Type B pancreatic cell (in vitro differentiated cells): ENCODE data around the gene BFSP1. TPM values are rescaled to one million over a fixed set of nuclear protein-coding genes. Genes with fewer than 3 reads are reported as not detected.

Experiments used
- DNase-seq: peaks from one replicate; pipeline ENCODE4 v3.0.0; 2021; ENCODE audit warnings: mixed read lengths; ENCODE audit not compliant: unreplicated experiment; ENCODE audit errors: extremely low spot score
- H3K27ac Mint-ChIP-seq: 2 replicates; pipeline ENCODE4 v1.8.0; 2021; ENCODE audit warnings: mild to moderate bottlenecking, mixed read lengths
- H3K27me3 Mint-ChIP-seq: 2 replicates; pipeline ENCODE4 v1.8.0; 2021; ENCODE audit warnings: mixed read lengths
- H3K36me3 Mint-ChIP-seq: 2 replicates; pipeline ENCODE4 v1.8.0; 2021; ENCODE audit warnings: mixed read lengths
- H3K4me1 Mint-ChIP-seq: one replicate; pipeline ENCODE4 v1.8.0; 2021; ENCODE audit warnings: mixed read lengths; ENCODE audit not compliant: unreplicated experiment
- H3K4me3 Mint-ChIP-seq: 2 replicates; pipeline ENCODE4 v1.8.0; 2021; ENCODE audit warnings: mild to moderate bottlenecking, mixed read lengths
- H3K9me3 Mint-ChIP-seq: 2 replicates; pipeline ENCODE4 v1.8.0; 2021; ENCODE audit warnings: mixed read lengths
- total RNA-seq: library from RNA; stranded (reverse); gene quantifications from 2 replicates; pipeline ENCODE4 v1.2.1, GENCODE V29; 2021; ENCODE audit warnings: low replicate concordance
- TF ChIP-seq, protein P1 (sequence below): fragments of 200-600 bp; sonication (generic); conservative IDR thresholded peaks from 2 replicates; pipeline ENCODE4 v1.5.0; 2021; ENCODE audit warnings: antibody characterized with exemption, mild to moderate bottlenecking

BFSP1 gene
- total RNA-seq, 1 donor from 2014 or later: 1.9 TPM

DNA sequence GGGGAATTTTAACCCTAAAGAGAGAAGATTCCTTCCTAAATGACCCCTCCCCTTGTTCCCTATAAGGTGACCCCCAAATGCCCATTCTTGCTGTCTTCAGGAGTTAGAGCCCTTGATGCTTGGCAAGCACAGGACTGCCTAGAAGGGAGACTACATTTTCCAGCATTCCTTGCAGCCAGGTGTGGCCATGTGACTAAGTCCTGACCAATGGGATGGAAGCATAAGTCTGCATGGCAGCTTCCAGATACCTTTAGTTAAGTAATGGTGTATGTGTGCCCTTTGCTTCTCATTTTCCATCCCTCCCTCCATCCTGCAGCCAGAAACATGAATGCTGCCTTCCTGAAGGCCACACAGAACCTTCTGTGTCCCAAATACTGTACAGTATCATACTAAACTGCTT, 5.5 kb downstream of the BFSP1 start:
- peaks cover 5% of the 10 kb centered on the region for H3K27me3 Mint-ChIP-seq
- H3K4me1 Mint-ChIP-seq: no peaks in the 10 kb centered on the region
- TF ChIP-seq, protein P1, sequence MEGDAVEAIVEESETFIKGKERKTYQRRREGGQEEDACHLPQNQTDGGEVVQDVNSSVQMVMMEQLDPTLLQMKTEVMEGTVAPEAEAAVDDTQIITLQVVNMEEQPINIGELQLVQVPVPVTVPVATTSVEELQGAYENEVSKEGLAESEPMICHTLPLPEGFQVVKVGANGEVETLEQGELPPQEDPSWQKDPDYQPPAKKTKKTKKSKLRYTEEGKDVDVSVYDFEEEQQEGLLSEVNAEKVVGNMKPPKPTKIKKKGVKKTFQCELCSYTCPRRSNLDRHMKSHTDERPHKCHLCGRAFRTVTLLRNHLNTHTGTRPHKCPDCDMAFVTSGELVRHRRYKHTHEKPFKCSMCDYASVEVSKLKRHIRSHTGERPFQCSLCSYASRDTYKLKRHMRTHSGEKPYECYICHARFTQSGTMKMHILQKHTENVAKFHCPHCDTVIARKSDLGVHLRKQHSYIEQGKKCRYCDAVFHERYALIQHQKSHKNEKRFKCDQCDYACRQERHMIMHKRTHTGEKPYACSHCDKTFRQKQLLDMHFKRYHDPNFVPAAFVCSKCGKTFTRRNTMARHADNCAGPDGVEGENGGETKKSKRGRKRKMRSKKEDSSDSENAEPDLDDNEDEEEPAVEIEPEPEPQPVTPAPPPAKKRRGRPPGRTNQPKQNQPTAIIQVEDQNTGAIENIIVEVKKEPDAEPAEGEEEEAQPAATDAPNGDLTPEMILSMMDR: no peak
- no peaks in the 10 kb centered on the region for H3K36me3 Mint-ChIP-seq
- H3K27ac Mint-ChIP-seq: peak overlapping the region; percentile 71
- H3K4me3 Mint-ChIP-seq: peak overlapping the region; percentile 49
- no peaks in the 10 kb centered on the region for H3K9me3 Mint-ChIP-seq
- no peak for DNase-seq

DNA sequence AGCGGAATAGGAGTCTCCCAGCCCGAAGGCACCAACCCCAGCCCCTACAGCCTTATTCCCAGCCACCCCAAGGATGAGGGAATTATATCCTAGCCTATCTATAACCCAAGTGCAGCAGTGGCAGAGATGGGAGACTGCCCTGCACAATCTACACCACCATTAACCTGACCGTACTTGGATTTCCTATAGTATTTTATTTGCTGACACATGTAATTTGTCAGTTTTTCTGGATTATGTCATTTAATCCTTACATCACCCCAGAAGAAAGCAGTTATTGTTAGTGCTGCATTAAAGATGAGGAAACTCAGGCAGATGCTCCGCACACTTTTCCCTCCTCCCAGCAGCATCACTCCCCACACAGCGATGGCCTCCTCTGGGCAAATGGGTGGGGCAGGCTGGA, 6.0 kb downstream of the BFSP1 start:
- TF ChIP-seq, protein P1: no peak

DNA sequence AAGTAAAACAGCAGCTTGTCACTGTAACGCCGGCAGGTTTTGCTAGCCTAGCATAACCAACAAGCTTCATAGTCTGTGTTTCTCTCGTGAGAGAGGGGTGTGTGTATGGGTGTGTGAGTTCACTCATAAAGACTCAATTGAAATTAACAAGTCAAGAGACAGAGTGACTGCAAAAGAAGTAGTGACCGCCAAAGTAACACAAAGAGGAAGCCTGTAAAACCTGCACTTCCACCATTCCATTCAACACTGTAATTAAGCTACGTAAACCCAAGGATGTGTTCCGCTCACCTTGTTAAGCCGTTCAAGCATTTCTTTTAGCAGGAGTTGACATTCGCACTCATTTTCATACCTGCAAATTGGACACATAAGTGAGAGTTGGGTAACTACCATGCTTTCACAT, 6.6 kb downstream of the BFSP1 start:
- no peak for DNase-seq
- TF ChIP-seq, protein P1: no peak
- peak overlapping the region; percentile 65 for H3K27ac Mint-ChIP-seq
- peaks cover 5% of the 10 kb centered on the region for H3K27me3 Mint-ChIP-seq
- no peaks in the 10 kb centered on the region for H3K4me1 Mint-ChIP-seq
- H3K9me3 Mint-ChIP-seq: no peaks in the 10 kb centered on the region
- H3K36me3 Mint-ChIP-seq: no peaks in the 10 kb centered on the region
- H3K4me3 Mint-ChIP-seq: no peak overlapping the region

More for the DNA sequence above, 6.0 kb downstream of the BFSP1 start:
- Mint-ChIP-seq H3K4me3 (no peak overlapping the region), H3K27me3 (peaks cover 5% of the 10 kb centered on the region), H3K9me3 (no peaks in the 10 kb centered on the region), H3K4me1 (no peaks in the 10 kb centered on the region), H3K27ac (peak overlapping the region; percentile 65), H3K36me3 (no peaks in the 10 kb centered on the region)
- DNase-seq: no peak

DNA sequence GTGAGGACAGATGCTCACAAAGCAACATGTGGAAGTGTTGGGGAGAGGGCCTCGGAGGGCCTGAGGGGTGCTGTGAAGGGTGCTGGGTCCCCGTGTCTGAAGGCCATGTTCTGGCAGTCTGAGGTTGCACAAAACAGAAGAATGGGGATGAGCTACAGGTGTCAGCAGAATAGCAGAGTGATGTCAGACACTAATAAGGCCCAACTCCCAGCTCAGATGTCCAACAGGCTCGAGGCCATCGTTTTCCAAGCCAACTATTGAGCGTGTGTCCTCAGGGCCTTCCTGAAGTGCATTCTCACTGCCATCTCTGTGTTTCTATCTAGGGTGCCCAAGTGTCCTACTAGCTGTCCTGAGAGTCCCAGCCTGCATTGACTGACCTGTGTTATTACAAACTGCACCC, 7.9 kb downstream of the BFSP1 start:
- Mint-ChIP-seq H3K36me3 (no peaks in the 10 kb centered on the region), H3K4me3 (no peak overlapping the region), H3K27me3 (peaks cover 5% of the 10 kb centered on the region), H3K9me3 (no peaks in the 10 kb centered on the region), H3K4me1 (no peaks in the 10 kb centered on the region), H3K27ac (no peak overlapping the region)
- no peak for DNase-seq
- TF ChIP-seq, protein P1: no peak

DNA sequence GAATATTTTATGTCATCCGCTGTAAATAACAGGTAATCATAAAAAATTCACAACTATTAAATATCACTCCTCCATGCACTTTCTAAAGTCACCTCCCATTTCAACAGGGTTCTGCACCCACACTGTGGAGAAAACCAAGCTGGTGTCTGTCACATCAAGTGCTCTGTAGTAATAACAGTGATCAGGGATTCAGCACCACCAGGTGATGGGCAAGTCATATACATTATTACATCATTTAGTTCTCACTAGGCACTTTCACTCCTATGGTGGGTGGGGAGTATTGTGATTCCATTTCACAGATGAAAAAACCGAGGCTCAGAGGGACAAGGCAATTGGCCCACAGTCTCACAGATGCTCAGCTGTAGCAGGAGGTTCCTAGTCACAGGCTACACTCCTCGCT, 8.7 kb downstream of the BFSP1 start:
- Mint-ChIP-seq H3K4me3 (no peak overlapping the region), H3K9me3 (no peaks in the 10 kb centered on the region), H3K27ac (no peak overlapping the region), H3K36me3 (no peaks in the 10 kb centered on the region), H3K27me3 (peaks cover 5% of the 10 kb centered on the region), H3K4me1 (no peaks in the 10 kb centered on the region)
- TF ChIP-seq, protein P1: no peak
- DNase-seq: no peak

DNA sequence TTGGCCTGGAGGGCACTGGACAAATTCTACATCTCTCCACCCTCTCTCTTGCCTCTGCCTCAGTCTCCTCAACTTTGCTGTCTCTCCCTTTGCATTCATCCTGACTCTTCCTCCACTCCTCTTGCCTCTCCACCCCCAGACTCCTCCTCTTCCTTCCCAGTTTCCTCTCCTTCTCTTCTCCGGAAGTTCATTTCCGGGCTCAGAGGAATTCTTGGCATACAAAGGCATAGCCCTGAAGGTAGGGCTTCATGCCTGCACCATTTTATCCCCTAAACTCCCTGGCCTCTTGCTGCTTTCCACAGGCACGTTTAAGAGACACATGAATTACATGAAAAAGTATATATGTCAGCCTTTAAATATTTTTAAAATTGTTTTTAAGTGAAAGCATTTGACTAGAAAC, 10.6 kb downstream of the BFSP1 start:
- Mint-ChIP-seq H3K27ac (no peak overlapping the region), H3K9me3 (no peaks in the 10 kb centered on the region), H3K27me3 (peaks cover 4% of the 10 kb centered on the region)

More for the DNA sequence above, 10.6 kb downstream of the BFSP1 start:
- Mint-ChIP-seq H3K4me1 (no peaks in the 10 kb centered on the region), H3K4me3 (no peak overlapping the region), H3K36me3 (no peaks in the 10 kb centered on the region)
- DNase-seq: no peak
- TF ChIP-seq, protein P1: no peak
